Stimulated activated CD4-positive, alpha-beta T cell treated with anti-CD3 and anti-CD28 coated beads, TNF-alpha, amount 100 ng/mL, for 24 hours (primary cell): ENCODE results near the gene KRABD2.
"Not testable (repeated sequence)": the region's sequence is repeated elsewhere in the genome, so short reads cannot be mapped to it uniquely, and the experiment has no call there.

Experiments used
- DNase-seq, 3 experiments: peaks; one replicate each; pipeline ENCODE4 v3.0.0-alpha.2; 2020; ENCODE audit warnings: low read depth in 3 of 3

The KRABD2 gene

DNA sequence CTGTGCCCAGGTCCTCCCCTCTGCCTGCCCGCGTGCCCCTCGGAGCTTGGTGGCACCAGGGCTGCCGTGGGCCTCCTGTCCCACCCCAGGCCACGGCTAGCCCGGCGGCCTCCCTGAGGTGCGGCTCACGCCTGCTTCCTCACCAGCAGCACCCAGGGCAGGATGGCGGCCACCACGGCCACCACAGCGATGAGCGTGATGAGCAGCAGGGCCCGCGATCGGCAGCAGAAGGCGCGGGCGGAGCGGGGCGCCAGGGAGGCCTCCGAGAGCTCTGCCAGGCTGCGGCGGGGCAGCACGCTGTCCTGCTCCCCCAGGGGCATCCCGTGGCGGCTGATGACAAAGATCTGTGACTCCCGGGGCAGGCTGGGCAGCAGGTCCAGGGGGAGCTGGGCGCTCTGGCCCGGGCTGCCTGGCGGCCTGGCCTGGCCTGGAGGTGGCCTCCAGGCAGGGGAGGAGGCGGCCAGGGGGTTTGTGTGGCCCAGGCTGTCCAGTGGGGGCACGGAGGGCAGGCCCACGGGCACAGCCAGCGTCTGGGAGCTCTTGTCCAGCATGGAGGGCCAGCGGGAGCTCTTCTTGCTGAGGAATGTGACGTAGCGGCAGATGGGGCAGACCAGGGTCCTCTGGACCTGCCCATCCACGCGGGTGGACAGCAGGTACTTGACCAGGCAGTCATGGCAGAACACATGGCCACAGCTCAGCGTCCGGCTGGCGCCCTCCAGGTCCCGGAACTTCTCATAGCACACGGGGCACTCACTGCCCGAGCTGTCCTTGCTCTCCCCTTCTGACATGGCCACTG lies 16.4 kb upstream of the KRABD2 start:
- no peak for DNase-seq

- no peak for DNase-seq
Measured at GRCh38 chr17:8392274-8392673, 15.8 kb upstream of the KRABD2 start.

- no peak for DNase-seq
Measured at GRCh38 chr17:8391711-8392110, 15.2 kb upstream of the KRABD2 start.

- no peak for DNase-seq
Measured at GRCh38 chr17:8387914-8388651, 11.6 kb upstream of the KRABD2 start.

DNA sequence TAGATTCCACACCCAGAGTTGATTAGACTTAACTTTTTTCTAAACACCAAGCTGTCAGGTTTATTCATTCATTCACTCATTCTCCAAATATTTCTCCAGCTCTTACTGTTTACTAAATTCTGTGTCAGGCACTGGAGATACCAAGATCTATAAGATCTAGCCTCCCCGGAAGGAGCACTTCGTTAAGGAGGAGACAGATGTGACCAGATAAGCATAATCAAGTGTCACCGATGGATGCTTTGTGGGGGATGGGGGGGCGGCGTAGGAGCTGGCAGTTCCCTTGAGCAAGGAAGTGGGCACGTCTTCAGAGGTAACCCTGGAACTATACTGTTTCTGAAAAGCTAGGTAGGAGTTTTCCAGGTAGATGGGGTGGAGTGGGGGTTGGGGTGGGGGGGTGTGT lies 10.3 kb upstream of the KRABD2 start:
- DNase-seq = no peak

- no peak for DNase-seq
Measured at GRCh38 chr17:8384801-8385378, 8.4 kb upstream of the KRABD2 start.

DNA sequence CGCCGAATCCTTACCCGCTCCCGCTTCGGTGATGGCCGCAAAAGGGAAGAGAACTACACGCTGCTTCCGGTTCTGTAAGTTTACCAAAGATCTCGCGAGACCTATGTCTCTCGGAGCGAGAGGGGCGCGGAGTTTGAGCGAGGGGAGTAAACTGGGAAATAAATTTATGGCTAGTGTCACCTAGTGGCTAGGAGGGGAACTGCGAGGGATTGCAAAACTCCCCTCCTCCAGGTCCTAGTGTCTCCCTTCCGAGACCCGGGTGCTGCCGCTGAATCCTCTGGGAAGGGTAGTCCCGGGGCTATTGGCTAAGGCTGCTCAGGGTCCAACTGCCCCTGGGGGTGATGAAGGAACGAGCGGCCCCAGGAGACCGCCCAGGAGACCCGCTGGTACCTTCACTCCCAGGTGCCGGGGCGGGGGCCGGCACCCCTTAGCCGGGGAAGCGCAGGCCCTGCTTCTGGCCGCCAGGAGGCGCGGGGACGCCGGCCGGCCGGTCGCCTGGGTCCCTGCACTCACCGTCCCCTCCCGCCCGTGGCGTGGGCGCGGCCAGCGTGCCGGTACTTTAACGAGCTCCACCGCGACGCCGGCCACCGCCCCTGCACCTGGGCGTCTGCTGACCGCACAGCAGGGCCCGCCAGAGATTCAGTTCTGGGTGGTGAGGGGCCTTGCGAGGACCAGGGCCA lies 6.8 kb upstream of the KRABD2 start, which contains the start of gene RPL26:
TSS of gene RPL26 (minus strand) at position 51 of the 680 bp plus-strand sequence. CDS start 883 bp downstream, outside the sequence.
- DNase-seq = peak; percentile 83 to 94 (median 91)

DNA sequence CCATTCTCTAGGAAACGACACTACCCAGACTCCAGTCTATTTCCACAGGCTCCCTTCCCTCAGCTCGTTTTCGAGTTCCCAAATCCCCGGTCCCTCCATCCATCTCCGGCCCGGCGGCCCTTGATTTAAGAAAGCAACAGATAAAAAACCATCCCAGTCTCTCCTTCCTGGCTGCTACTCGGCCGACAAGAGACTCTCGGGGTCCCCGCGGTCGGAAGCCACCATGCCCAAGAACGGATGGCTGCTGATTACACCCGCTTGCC lies 6.3 kb upstream of the KRABD2 start:
- no peak for DNase-seq

DNA sequence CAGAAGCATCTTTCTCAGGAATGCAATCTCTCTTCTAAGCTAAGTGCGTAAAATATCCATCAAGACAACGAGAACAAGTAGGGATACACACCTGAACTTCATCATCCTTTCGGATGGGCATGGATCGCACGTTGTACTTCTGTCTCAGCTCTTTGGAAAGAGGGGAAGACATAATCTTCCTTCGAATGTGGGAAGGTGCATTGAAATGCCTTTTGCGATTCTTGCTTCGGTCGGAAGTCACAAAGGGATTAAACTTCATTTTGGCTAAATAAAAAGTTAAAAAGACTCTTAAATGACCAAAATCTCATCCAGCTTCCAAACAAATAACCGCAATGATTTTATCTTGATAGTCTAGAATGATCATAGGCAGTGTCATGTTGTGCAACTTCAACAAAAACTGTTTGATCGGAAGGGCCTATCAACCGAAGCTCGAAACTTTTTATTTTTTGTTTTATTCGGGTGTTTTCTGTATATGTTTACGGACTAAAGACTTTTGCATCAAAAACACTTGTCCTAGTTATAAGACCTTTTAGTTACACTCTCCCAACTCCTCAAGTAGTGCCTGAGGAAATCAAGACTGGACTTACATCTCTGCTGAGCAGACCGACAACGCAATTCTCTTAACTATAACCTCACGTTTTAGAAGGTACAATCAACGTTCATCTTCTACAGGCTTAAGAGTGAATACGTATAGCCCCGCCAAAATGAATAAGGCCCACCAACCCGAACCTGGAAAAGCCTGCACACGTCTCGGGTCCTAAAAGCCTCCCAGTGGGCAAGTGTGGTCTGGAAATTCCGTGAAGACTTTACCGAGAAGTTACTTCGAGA lies 5.8 kb upstream of the KRABD2 start:
- DNase-seq = no peak

- DNase-seq = no peak
Measured at GRCh38 chr17:8380049-8380448, 3.5 kb upstream of the KRABD2 start.

DNA sequence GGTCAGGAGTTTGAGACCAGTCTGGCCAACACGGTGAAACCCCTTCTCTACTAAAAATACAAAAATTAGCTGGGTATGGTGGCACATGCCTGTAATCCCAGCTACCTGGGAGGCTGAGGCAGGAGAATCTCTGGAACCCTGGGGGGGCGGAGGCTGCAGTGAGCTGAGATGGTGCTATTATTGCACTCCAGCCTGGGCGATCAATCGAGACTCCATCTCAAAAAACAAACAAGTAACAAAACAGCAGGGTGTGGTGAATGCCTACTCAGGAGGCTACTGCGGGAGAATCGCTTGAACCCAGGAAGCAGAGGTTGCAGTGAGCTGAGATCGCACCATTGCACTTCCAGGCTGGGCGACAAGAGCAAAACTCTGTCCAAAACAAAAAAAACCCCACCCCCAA lies 1.6 kb upstream of the KRABD2 start:
- DNase-seq = not testable (repeated sequence)

GRCh38 chr17:8377422-8377821 lies 918 bp upstream of the KRABD2 start:
- DNase-seq = no peak

- DNase-seq = no peak
Measured at GRCh38 chr17:8375738-8376259, 705 bp downstream of the KRABD2 start.

DNA sequence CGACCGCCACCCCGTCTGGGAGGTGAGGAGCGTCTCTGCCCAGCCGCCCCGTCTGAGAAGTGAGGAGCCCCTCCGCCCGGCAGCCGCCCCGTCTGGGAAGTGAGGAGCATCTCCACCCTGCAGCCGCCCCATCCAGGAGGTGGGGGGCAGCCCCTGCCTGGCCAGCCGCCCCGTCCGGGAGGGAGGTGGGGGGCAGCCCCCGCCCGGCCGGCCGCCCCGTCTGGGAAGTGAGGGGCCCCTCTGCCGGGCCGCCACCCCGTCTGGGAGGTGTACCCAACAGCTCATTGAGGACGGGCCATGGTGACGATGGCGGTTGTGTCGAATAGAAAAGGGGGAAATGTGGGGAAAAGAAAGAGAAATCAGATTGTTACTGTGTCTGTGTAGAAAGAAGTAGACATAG lies 2.6 kb downstream of the KRABD2 start:
- DNase-seq = not testable (repeated sequence)

GRCh38 chr17:8372422-8372821 lies 4.1 kb downstream of the KRABD2 start:
- no peak for DNase-seq

DNA sequence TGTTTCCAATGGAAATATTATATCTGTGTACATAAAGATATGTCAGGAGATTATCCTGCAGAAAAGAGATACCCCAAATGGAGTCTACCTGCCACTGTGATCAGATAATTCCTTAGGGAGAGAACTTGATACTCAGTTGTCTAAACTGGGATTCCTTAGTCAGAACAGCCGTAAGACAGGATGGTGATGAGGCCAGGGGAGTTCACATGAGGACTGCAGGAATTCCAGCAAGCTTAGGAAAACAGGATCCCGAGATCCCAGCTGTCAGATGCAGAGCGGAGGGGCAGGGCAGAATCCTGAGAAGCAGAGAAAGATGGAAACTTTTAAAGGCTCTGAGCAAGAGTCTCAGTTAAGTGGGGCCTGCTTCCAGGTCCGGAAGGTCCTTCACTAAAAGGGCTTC lies 4.7 kb downstream of the KRABD2 start:
- no peak for DNase-seq

DNA sequence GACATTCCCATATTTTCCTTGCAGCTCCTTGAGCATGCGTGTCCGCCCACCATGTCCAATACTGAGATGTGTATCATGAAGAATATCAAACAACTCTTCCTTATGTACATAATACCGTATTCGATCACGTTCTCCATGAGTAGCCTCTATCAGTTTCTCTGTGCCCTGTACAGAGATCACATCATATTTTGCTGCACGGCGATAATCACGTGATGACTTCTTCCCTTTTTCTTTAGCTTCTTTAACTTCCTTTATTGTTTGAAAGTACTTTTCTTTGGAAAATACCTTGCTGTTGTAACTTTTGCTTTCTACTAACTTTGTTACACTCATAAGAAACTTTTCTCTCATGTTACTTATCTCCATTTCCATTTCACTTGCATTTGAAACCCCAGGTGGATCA lies 6.6 kb downstream of the KRABD2 start:
- DNase-seq = no peak

- no peak for DNase-seq
Measured at GRCh38 chr17:8368193-8368592, 8.3 kb downstream of the KRABD2 start.

GRCh38 chr17:8366231-8366630 lies 10.3 kb downstream of the KRABD2 start:
- DNase-seq = no peak

DNA sequence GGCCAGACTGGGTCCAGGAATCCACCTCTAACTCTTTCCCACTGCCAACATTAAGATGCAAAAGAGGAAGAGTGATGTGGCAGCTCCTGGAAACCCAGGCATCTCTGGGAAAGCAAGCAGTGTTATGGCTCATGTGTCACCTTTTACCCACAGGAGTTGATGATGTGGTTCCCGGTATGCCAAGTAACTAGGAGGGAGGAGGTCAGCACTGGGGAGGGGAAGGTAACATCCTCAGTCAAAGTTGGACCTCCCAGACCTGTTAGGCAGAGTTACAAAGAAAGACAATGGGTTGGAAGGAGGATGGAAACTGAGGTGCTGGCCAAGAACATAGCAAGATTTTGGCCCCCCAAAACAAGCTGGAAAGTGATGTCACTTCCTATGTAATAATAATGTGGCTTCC lies 11.4 kb downstream of the KRABD2 start:
- DNase-seq = no peak

- DNase-seq = no peak
Measured at GRCh38 chr17:8362651-8363332, 13.7 kb downstream of the KRABD2 start.
